Right atrium auricular region (tissue), 2 donors: ENCODE data around the gene RCN2. TPM values are rescaled to one million over a fixed set of nuclear protein-coding genes. Genes with fewer than 3 reads are reported as not detected.

Source experiments
- DNase-seq: peaks from one replicate; pipeline ENCODE4 v3.0.0-alpha.2; 2019; ENCODE audit warnings: low spot score
- H3K27ac ChIP-seq, 2 donors: fragments of 200-600 bp; sonication (generic); 1 replicate in 1 of 2; 2 replicates in 1 of 2; pipeline ENCODE4 v1.5.1; 2016 to 2019
- H3K27me3 ChIP-seq, 2 donors: fragments of 200-600 bp; sonication (generic); one replicate each; pipeline versions ENCODE4 v1.5.1 to v1.6.0; 2017 to 2019
- H3K36me3 ChIP-seq: fragments of 200-600 bp; sonication (generic); one replicate; pipeline ENCODE4 v1.5.1; 2016
- H3K4me1 ChIP-seq, 2 donors: fragments of 200-600 bp; sonication (generic); one replicate each; pipeline versions ENCODE4 v1.5.1 to v1.6.0; 2017 to 2019
- H3K4me3 ChIP-seq, 2 donors: fragments of 200-600 bp; sonication (generic); 1 replicate in 1 of 2; 2 replicates in 1 of 2; pipeline ENCODE4 v1.5.1; 2017 to 2019; ENCODE audit warnings: mild to moderate bottlenecking in 1 of 2, moderate library complexity in 1 of 2
- H3K9me3 ChIP-seq, 2 donors: fragments of 200-600 bp; sonication (generic); one replicate each; pipeline ENCODE4 v1.5.1; 2019
- CTCF ChIP-seq, 2 donors: fragments of 200-600 bp; sonication (generic); IDR thresholded peaks; one replicate each; pipeline ENCODE4 v1.5.1; 2019; ENCODE audit warnings: antibody characterized with exemption in 2 of 2
- total RNA-seq, 2 donors: library from RNA; depleted of rRNA; stranded (reverse); fragments of >200 nt; gene quantifications; one replicate each; pipeline ENCODE4 v1.1.0, GENCODE V29; 2016

Gene RCN2
- total RNA-seq, 2 donors from 2014 or later: 20.9 to 39.9 TPM

- no peak for TF ChIP-seq CTCF (IDR thresholded peaks at IDR 0.05)
- peaks cover 0 to 14% of the 10 kb centered on the region in 2 donors for H3K4me1 ChIP-seq
- H3K36me3 ChIP-seq: no peaks in the 10 kb centered on the region
- no peaks in the 10 kb centered on the region for H3K9me3 ChIP-seq
- DNase-seq: no peak
- no peaks in the 10 kb centered on the region for H3K27me3 ChIP-seq
- no peak overlapping the region for H3K4me3 ChIP-seq
- H3K27ac ChIP-seq: no peak overlapping the region
These were observed 42.4 kb downstream of the RCN2 start for GRCh38 chr15:76973906-76974305.

- no peak for TF ChIP-seq CTCF (IDR thresholded peaks at IDR 0.05)
- Histone ChIP-seq H3K36me3 (no peaks in the 10 kb centered on the region), H3K4me3 (no peak overlapping the region), H3K27me3 (no peaks in the 10 kb centered on the region), H3K27ac (no peak overlapping the region), H3K4me1 (peaks cover 0 to 14% of the 10 kb centered on the region in 2 donors), H3K9me3 (no peaks in the 10 kb centered on the region)
- DNase-seq: no peak
These were observed 43.0 kb downstream of the RCN2 start for GRCh38 chr15:76974456-76975036.

- no peak overlapping the region for H3K4me3 ChIP-seq
- peaks cover 0 to 14% of the 10 kb centered on the region in 2 donors for H3K4me1 ChIP-seq
- no peak overlapping the region for H3K27ac ChIP-seq
- TF ChIP-seq CTCF (IDR thresholded peaks at IDR 0.05): no peak
- H3K9me3 ChIP-seq: no peaks in the 10 kb centered on the region
- DNase-seq: no peak
- no peaks in the 10 kb centered on the region for H3K27me3 ChIP-seq
- no peaks in the 10 kb centered on the region for H3K36me3 ChIP-seq
These were observed 44.6 kb downstream of the RCN2 start for GRCh38 chr15:76976141-76976540.

- Histone ChIP-seq H3K27me3 (no peaks in the 10 kb centered on the region), H3K4me3 (no peak overlapping the region), H3K27ac (no peak overlapping the region), H3K36me3 (no peaks in the 10 kb centered on the region), H3K9me3 (no peaks in the 10 kb centered on the region), H3K4me1 (peaks cover 0 to 14% of the 10 kb centered on the region in 2 donors)
- TF ChIP-seq CTCF (IDR thresholded peaks at IDR 0.05): no peak
- no peak for DNase-seq
These were observed 45.2 kb downstream of the RCN2 start for GRCh38 chr15:76976572-76977270.

- no peak for TF ChIP-seq CTCF (IDR thresholded peaks at IDR 0.05)
- Histone ChIP-seq H3K27ac (no peak overlapping the region), H3K36me3 (no peaks in the 10 kb centered on the region), H3K27me3 (no peaks in the 10 kb centered on the region), H3K9me3 (no peaks in the 10 kb centered on the region), H3K4me3 (no peak overlapping the region), H3K4me1 (peaks cover 0 to under 1% of the 10 kb centered on the region in 2 donors)
- DNase-seq: no peak
These were observed 47.2 kb downstream of the RCN2 start for GRCh38 chr15:76978522-76979330.
